K562 treated with DMSO at 1 percent for 24 hours (cell line): ENCODE data around the gene XPOT. TPM values are rescaled to one million over a fixed set of nuclear protein-coding genes. Genes with fewer than 3 reads are reported as not detected.

Source experiments
- total RNA-seq: library from RNA; unstranded; fragments of 300-600 nt; gene quantifications from 2 replicates; pipeline ENCODE4 v1.2.3, GENCODE V29; 2022; ENCODE audit warnings: low read depth; ENCODE audit not compliant: insufficient read depth

XPOT gene, protein sequence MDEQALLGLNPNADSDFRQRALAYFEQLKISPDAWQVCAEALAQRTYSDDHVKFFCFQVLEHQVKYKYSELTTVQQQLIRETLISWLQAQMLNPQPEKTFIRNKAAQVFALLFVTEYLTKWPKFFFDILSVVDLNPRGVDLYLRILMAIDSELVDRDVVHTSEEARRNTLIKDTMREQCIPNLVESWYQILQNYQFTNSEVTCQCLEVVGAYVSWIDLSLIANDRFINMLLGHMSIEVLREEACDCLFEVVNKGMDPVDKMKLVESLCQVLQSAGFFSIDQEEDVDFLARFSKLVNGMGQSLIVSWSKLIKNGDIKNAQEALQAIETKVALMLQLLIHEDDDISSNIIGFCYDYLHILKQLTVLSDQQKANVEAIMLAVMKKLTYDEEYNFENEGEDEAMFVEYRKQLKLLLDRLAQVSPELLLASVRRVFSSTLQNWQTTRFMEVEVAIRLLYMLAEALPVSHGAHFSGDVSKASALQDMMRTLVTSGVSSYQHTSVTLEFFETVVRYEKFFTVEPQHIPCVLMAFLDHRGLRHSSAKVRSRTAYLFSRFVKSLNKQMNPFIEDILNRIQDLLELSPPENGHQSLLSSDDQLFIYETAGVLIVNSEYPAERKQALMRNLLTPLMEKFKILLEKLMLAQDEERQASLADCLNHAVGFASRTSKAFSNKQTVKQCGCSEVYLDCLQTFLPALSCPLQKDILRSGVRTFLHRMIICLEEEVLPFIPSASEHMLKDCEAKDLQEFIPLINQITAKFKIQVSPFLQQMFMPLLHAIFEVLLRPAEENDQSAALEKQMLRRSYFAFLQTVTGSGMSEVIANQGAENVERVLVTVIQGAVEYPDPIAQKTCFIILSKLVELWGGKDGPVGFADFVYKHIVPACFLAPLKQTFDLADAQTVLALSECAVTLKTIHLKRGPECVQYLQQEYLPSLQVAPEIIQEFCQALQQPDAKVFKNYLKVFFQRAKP
- total RNA-seq: 72.2 and 77.5 TPM in 2 replicates

GRCh38 chr12:64403707-64404469, at the start of gene XPOT:
Gene XPOT, plus strand, starts transcription at chr12:64404392. Its CDS starts 5,644 bp downstream, at chr12:64410036.

DNA sequence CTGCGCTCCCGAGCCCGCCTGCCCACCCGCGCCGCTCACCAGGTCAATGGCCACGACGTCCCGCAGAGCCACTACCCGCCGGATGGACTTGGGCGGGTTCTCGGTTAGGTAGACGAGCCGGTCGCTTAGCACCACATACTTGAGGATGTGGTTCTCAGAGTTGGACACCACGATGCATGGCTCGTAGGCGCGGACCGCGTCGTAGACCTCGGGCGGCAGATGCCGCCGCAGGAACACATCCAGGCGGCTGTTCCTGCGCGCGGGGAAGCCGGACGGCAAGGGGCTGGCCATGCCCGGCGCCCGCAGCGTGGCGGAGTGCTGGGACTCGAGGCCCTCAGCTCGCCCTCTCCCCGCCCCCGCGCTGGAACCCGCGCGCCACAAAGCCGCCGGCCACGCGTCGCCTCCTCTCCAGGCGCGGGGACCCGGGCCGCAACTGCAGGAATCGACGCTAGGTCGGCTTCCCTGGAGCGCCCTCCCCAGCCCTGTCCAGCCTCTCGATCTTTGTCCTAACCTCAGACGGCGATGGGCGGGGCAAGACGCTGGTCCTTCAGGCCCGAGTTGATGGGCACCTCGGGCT, 13.8 kb upstream of the XPOT start, which contains the start of gene C12orf56:
TSS of gene C12orf56 (minus strand) at position 484 of the 577 bp plus-strand sequence. CDS start at position 291, 193 bp downstream.

DNA sequence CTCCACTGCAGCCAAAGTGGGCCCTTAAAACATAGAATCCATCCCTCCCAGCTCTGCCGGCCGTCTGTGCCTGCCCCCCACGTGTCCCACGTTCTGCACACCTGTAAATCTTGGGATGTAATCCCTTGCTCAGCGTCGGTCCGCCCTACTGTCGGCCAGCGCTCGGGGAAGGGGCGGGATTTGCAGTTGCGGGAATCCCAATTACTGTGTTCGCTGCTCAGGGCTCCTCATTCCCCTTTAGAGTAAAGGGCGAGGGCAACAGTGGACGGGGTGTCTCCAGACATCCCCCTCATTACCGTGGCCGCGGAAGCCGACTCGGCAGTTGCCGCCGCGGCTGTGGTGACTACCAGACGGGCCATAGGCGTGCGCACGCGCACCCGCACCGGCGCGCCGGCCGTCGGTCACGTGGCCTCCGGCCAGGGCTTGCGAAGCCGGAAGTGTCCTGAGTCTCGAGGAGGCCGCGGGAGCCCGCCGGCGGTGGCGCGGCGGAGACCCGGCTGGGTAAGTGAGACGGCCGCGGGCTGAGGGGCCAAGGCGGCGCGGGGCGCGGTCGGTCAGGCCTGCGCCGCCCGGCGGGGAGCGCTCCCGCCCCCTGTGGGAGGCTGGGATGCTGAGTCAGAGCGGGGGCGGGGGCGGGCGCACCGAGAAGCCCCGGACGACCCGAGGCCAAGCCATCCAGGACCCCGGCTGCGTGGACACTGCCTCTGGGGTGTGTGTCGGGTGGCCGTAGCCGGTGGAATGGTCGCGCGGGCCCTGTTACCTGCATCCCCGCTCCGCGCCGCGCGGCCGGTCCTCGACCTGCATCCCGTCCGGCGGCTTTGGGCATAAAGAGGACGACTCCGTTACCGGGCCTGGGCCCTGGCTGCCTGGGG, 47.7 kb downstream of the XPOT start, which contains the start of gene TBK1:
TSS of gene TBK1 (plus strand) at position 434 of the 872 bp plus-strand sequence. CDS start 3,751 bp downstream, outside the sequence.

Other genes starting within 250 kb of the XPOT start
- 1.9 and 2.2 TPM in 2 replicates for gene KICS2, start 182.1 kb upstream of the XPOT start, total RNA-seq
- 2.6 TPM in 1 of 2 replicates, not detected in the other for gene C12orf56, start 13.6 kb upstream of the XPOT start, total RNA-seq
- gene TBK1, start 47.7 kb downstream of the XPOT start, total RNA-seq: 12.3 and 14.5 TPM in 2 replicates
- 11.8 and 13.9 TPM in 2 replicates for gene RASSF3, start 206.1 kb downstream of the XPOT start, total RNA-seq